Activated T-cell treated with anti-CD3 and anti-CD28 coated beads, Interleukin-2, amount 50 U/mL, for 72 hours (primary cell): ENCODE data around the gene EMSY. TPM values are rescaled to one million over a fixed set of nuclear protein-coding genes. Genes with fewer than 3 reads are reported as not detected.
A peak's percentile ranks its signal among the peaks of the same experiment; 100 is the strongest.

Experiments
- ATAC-seq, 2 donors: fragments of 150-1000 bp; cut with Tn5 transposase; replicated peaks in 1 of 2; 2 replicates each; pipeline ENCODE4 v1.10.0; 2021; ENCODE audit warnings: moderate library complexity in 2 of 2, mild to moderate bottlenecking in 1 of 2
- DNase-seq, 2 donors: peaks; one replicate each; pipeline ENCODE4 v3.0.0; 2021 to 2022; ENCODE audit warnings: mixed read lengths in 1 of 2
- H3K27ac Mint-ChIP-seq: one replicate; pipeline ENCODE4 v1.8.0; 2022; ENCODE audit warnings: mild to moderate bottlenecking, moderate library complexity, mixed read lengths
- H3K27me3 Mint-ChIP-seq: one replicate; pipeline ENCODE4 v1.8.0; 2022; ENCODE audit warnings: low read depth, mixed read lengths
- H3K36me3 Mint-ChIP-seq, 2 donors: one replicate each; pipeline ENCODE4 v1.8.0; 2022; ENCODE audit warnings: mixed read lengths in 2 of 2, mild to moderate bottlenecking in 1 of 2; ENCODE audit not compliant: insufficient read depth in 2 of 2
- H3K4me1 Mint-ChIP-seq: one replicate; pipeline ENCODE4 v1.8.0; 2022; ENCODE audit warnings: low read depth, mixed read lengths
- H3K4me3 Mint-ChIP-seq, 2 donors: one replicate each; pipeline ENCODE4 v1.8.0; 2022; ENCODE audit warnings: mild to moderate bottlenecking in 2 of 2, mixed read lengths in 2 of 2, moderate library complexity in 2 of 2
- H3K9me3 Mint-ChIP-seq, 2 donors: one replicate each; pipeline ENCODE4 v1.8.0; 2022; ENCODE audit warnings: mixed read lengths in 2 of 2
- total RNA-seq, 2 donors: library from RNA; stranded (reverse); gene quantifications; one replicate each; pipeline ENCODE4 v1.2.3, GENCODE V29; 2022

EMSY gene
- total RNA-seq, 2 donors from 2014 or later, result 24.6 to 27.8 TPM

- H3K9me3 Mint-ChIP-seq, result no peaks in the 10 kb centered on the region
- ATAC-seq (peak; percentile 29 to 72), DNase-seq (no peak)
- H3K27me3 Mint-ChIP-seq, result peaks cover 5% of the 10 kb centered on the region
- H3K36me3 Mint-ChIP-seq, result no peaks in the 10 kb centered on the region
- H3K4me3 Mint-ChIP-seq, result no peak overlapping the region
- no peak overlapping the region for H3K27ac Mint-ChIP-seq
- no peaks in the 10 kb centered on the region for H3K4me1 Mint-ChIP-seq
These were observed 109.0 kb downstream of the EMSY start for GRCh38 chr11:76553554-76554476.

- Mint-ChIP-seq H3K4me1 (peaks cover 2% of the 10 kb centered on the region), H3K36me3 (no peaks in the 10 kb centered on the region), H3K27me3 (peaks cover 7% of the 10 kb centered on the region), H3K27ac (no peak overlapping the region), H3K4me3 (no peak overlapping the region), H3K9me3 (peaks cover 0 to 2% of the 10 kb centered on the region in 2 donors)
- DNase-seq (no peak), ATAC-seq (no peak)
These were observed 109.9 kb downstream of the EMSY start for GRCh38 chr11:76554767-76555166.

GRCh38 chr11:76557466-76557865 lies 112.6 kb downstream of the EMSY start:
- peaks cover 10% of the 10 kb centered on the region for H3K4me1 Mint-ChIP-seq
- peaks cover 0 to 2% of the 10 kb centered on the region in 2 donors for H3K9me3 Mint-ChIP-seq
- DNase-seq (no peak), ATAC-seq (no peak)
- H3K4me3 Mint-ChIP-seq, result no peak overlapping the region
- H3K27ac Mint-ChIP-seq, result no peak overlapping the region
- no peaks in the 10 kb centered on the region for H3K36me3 Mint-ChIP-seq
- peaks cover 17% of the 10 kb centered on the region for H3K27me3 Mint-ChIP-seq

GRCh38 chr11:76558473-76558872 lies 113.7 kb downstream of the EMSY start:
- Mint-ChIP-seq H3K9me3 (peaks cover 0 to 2% of the 10 kb centered on the region in 2 donors), H3K36me3 (no peaks in the 10 kb centered on the region), H3K4me1 (peaks cover 10% of the 10 kb centered on the region), H3K27ac (no peak overlapping the region), H3K4me3 (no peak overlapping the region), H3K27me3 (peaks cover 27% of the 10 kb centered on the region)
- ATAC-seq (no peak), DNase-seq (no peak)

GRCh38 chr11:76558891-76559290 lies 114.1 kb downstream of the EMSY start:
- DNase-seq (no peak), ATAC-seq (no peak)
- Mint-ChIP-seq H3K4me3 (no peak overlapping the region), H3K4me1 (peaks cover 10% of the 10 kb centered on the region), H3K36me3 (no peaks in the 10 kb centered on the region), H3K9me3 (peaks cover 0 to 2% of the 10 kb centered on the region in 2 donors), H3K27ac (no peak overlapping the region), H3K27me3 (peaks cover 30% of the 10 kb centered on the region)

- peaks cover 30% of the 10 kb centered on the region for H3K27me3 Mint-ChIP-seq
These were observed 114.5 kb downstream of the EMSY start for GRCh38 chr11:76559346-76559745.

GRCh38 chr11:76560219-76560618 lies 115.4 kb downstream of the EMSY start:
- peaks cover 10% of the 10 kb centered on the region for H3K4me1 Mint-ChIP-seq
- DNase-seq, result peak; percentile 41 to 46
- H3K4me3 Mint-ChIP-seq, result peak overlapping the region in 1 of 2 donors; percentile 16
- peaks cover 0 to 2% of the 10 kb centered on the region in 2 donors for H3K9me3 Mint-ChIP-seq
- peak; percentile 90 to 96 for ATAC-seq
- peak overlapping the region; percentile 26 for H3K27ac Mint-ChIP-seq
- H3K27me3 Mint-ChIP-seq, result peaks cover 30% of the 10 kb centered on the region
- no peaks in the 10 kb centered on the region for H3K36me3 Mint-ChIP-seq

More at GRCh38 chr11:76559346-76559745, 114.5 kb downstream of the EMSY start:
- Mint-ChIP-seq H3K9me3 (peaks cover 0 to 2% of the 10 kb centered on the region in 2 donors), H3K27ac (no peak overlapping the region), H3K4me1 (peaks cover 10% of the 10 kb centered on the region), H3K4me3 (no peak overlapping the region), H3K36me3 (no peaks in the 10 kb centered on the region)
- no peak for ATAC-seq
- no peak for DNase-seq

GRCh38 chr11:76561245-76561644 lies 116.4 kb downstream of the EMSY start:
- peak overlapping the region in 1 of 2 donors; percentile 6 for H3K4me3 Mint-ChIP-seq
- H3K27me3 Mint-ChIP-seq, result peaks cover 30% of the 10 kb centered on the region
- DNase-seq (no peak), ATAC-seq (no peak)
- H3K4me1 Mint-ChIP-seq, result peaks cover 10% of the 10 kb centered on the region
- H3K27ac Mint-ChIP-seq, result peak overlapping the region; percentile 3
- H3K36me3 Mint-ChIP-seq, result no peaks in the 10 kb centered on the region
- H3K9me3 Mint-ChIP-seq, result peaks cover 0 to 2% of the 10 kb centered on the region in 2 donors

- Mint-ChIP-seq H3K27me3 (peaks cover 30% of the 10 kb centered on the region), H3K9me3 (peaks cover 0 to 2% of the 10 kb centered on the region in 2 donors), H3K36me3 (no peaks in the 10 kb centered on the region), H3K27ac (no peak overlapping the region), H3K4me3 (no peak overlapping the region), H3K4me1 (peaks cover 14% of the 10 kb centered on the region)
- DNase-seq, result no peak
- ATAC-seq, result no peak
These were observed 117.7 kb downstream of the EMSY start for GRCh38 chr11:76562541-76562940.

GRCh38 chr11:76564364-76564763 lies 119.5 kb downstream of the EMSY start:
- no peaks in the 10 kb centered on the region for H3K9me3 Mint-ChIP-seq
- no peak overlapping the region for H3K4me3 Mint-ChIP-seq
- peaks cover 27% of the 10 kb centered on the region for H3K27me3 Mint-ChIP-seq
- peaks cover 0 to 1% of the 10 kb centered on the region in 2 donors for H3K36me3 Mint-ChIP-seq
- DNase-seq, result no peak
- peaks cover 19% of the 10 kb centered on the region for H3K4me1 Mint-ChIP-seq
- no peak overlapping the region for H3K27ac Mint-ChIP-seq
- no peak for ATAC-seq

- no peak for DNase-seq
- ATAC-seq, result peak; percentile 49 to 60
These were observed 122.0 kb downstream of the EMSY start for GRCh38 chr11:76566811-76567210.

GRCh38 chr11:76567261-76567660 lies 122.4 kb downstream of the EMSY start:
- Mint-ChIP-seq H3K4me3 (no peak overlapping the region), H3K9me3 (no peaks in the 10 kb centered on the region), H3K27ac (no peak overlapping the region), H3K36me3 (peaks cover 0 to 1% of the 10 kb centered on the region in 2 donors), H3K27me3 (peaks cover 19% of the 10 kb centered on the region), H3K4me1 (peaks cover 9% of the 10 kb centered on the region)
- no peak for ATAC-seq
- DNase-seq, result no peak

More at GRCh38 chr11:76566811-76567210, 122.0 kb downstream of the EMSY start:
- peaks cover 0 to 1% of the 10 kb centered on the region in 2 donors for H3K36me3 Mint-ChIP-seq
- no peak overlapping the region for H3K4me3 Mint-ChIP-seq
- peaks cover 9% of the 10 kb centered on the region for H3K4me1 Mint-ChIP-seq
- peaks cover 24% of the 10 kb centered on the region for H3K27me3 Mint-ChIP-seq
- no peaks in the 10 kb centered on the region for H3K9me3 Mint-ChIP-seq
- no peak overlapping the region for H3K27ac Mint-ChIP-seq

- no peak overlapping the region for H3K4me3 Mint-ChIP-seq
- peaks cover 9% of the 10 kb centered on the region for H3K4me1 Mint-ChIP-seq
- no peaks in the 10 kb centered on the region for H3K9me3 Mint-ChIP-seq
- H3K36me3 Mint-ChIP-seq, result peaks cover 0 to 1% of the 10 kb centered on the region in 2 donors
- DNase-seq (no peak), ATAC-seq (peak; percentile 23 to 31)
- no peak overlapping the region for H3K27ac Mint-ChIP-seq
- peaks cover 11% of the 10 kb centered on the region for H3K27me3 Mint-ChIP-seq
These were observed 123.3 kb downstream of the EMSY start for GRCh38 chr11:76568139-76568538.
